SK-N-MC (cell line): ENCODE measurements around the gene LRRN4.

Experiments used
- EZH2 ChIP-seq: fragments of 200-600 bp; sonication (generic); IDR thresholded peaks from one replicate; pipeline ENCODE4 v1.6.1; 2017; ENCODE audit warnings: antibody characterized with exemption
- POLR2AphosphoS5 ChIP-seq: IDR thresholded peaks from 2 replicates; pipeline ENCODE4 v1.6.1; 2012; ENCODE audit warnings: mild to moderate bottlenecking, low read depth, low read length, borderline replicate concordance

DNA sequence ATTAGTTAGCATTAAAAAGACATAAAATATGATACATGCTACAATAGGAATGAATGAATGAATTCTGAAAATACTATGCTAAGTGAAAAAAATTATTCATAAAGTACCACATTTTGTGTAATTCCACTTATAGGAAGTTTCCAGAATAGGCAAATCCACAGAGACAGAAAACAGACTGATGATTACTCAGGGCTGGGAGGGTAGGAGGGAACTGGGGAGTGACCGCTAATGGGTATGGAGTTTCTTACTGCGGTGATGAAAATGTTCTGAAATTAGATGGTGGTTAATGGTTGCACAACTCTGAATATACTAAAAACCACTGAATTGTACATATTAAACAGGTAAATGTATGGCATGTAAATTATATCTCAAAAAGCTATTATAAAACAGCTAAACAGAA, 46.4 kb upstream of the LRRN4 start:
- TF ChIP-seq POLR2AphosphoS5 (no peak), EZH2 (no peak)
